ENCODE data around the gene FAM98A.

DNA sequence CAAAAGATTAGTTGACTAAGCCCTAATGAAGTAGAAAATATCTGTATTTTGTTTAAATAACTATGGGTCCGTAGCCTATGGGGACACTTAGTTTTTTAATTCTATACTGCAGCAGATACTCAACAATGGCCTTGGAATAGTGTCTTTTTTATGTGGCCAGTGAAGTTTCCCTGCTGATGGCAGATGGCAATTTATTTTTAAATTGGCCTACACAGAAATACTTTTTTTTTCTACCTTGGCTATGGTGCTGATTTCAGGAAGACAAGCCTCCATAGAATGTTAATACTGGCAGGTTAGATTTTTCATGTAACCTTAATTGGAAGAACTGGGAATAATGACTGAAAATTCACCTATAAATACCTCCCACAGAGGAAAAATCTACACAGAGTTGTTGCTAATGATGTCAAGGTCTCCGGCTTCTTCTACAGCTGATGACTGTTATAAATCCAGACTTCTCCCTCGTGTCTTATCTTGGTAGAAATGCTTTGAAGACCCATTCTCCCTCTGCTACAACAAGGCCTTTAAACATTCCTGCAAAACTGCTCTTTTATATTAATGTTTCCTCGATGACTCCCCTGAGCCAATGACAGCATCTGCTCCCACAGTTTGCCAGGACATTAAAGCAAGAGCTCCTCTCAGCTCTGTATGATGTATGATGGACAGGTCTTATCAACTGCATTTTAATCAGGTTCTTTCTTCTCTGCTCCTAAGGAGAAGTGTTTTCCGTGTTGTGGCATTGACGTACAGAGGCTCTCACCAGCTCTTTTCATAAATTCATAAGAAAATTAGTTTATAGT, 29.1 kb upstream of the FAM98A start:
- TF ChIP-seq, protein P1, sequence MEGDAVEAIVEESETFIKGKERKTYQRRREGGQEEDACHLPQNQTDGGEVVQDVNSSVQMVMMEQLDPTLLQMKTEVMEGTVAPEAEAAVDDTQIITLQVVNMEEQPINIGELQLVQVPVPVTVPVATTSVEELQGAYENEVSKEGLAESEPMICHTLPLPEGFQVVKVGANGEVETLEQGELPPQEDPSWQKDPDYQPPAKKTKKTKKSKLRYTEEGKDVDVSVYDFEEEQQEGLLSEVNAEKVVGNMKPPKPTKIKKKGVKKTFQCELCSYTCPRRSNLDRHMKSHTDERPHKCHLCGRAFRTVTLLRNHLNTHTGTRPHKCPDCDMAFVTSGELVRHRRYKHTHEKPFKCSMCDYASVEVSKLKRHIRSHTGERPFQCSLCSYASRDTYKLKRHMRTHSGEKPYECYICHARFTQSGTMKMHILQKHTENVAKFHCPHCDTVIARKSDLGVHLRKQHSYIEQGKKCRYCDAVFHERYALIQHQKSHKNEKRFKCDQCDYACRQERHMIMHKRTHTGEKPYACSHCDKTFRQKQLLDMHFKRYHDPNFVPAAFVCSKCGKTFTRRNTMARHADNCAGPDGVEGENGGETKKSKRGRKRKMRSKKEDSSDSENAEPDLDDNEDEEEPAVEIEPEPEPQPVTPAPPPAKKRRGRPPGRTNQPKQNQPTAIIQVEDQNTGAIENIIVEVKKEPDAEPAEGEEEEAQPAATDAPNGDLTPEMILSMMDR (IDR thresholded peaks at IDR 0.05): no peak
- TF ChIP-seq EP300 (IDR thresholded peaks at IDR 0.05) (no peak), POLR2AphosphoS5 (IDR thresholded peaks at IDR 0.05) (no peak), POLR2A (IDR thresholded peaks at IDR 0.05) (no peak)

Measured in sigmoid colon (tissue), 4 donors.